Endothelial cell of umbilical vein (primary cell): ENCODE data around the gene MICB. TPM values are rescaled to one million over a fixed set of nuclear protein-coding genes. Genes with fewer than 3 reads are reported as not detected.

Experiments used
- BruUV-seq: library from RNA; stranded (reverse); fragments of 400-500 nt; replicated peaks from 2 replicates; lab custom pipeline; 2021; lab: Mats Ljungman, UMichigan
- CTCF ChIA-PET: fragments of 300-600, 350-600 bp; sonication (Branson Sonifier 250); formaldehyde crosslinking; loops from one replicate; lab custom pipeline; 2021; ENCODE audit warnings: antibody characterized with exemption, inconsistent platforms; lab: Charles Lee
- POLR2A ChIA-PET: fragments of 300-600, 350-600 bp; sonication (Branson Sonifier 250); formaldehyde crosslinking; loops from one replicate; lab custom pipeline; 2021; ENCODE audit warnings: antibody characterized with exemption, inconsistent platforms; lab: Charles Lee
- DNase-seq: peaks from one replicate; pipeline ENCODE4 v3.0.0-alpha.2; 2011; ENCODE audit warnings: low read depth, low spot score
- FAIRE-seq: peaks from 2 replicates; lab custom pipeline; 2011; peaks lifted over from hg19 to GRCh38; lab: Jason Lieb, UNC
- H2AFZ ChIP-seq: 2 replicates; pipeline ENCODE4 v1.6.0; 2012; ENCODE audit warnings: low read depth, low read length, control low read depth, inconsistent platforms
- H3K27ac ChIP-seq: 2 replicates; pipeline ENCODE4 v1.5.1; 2011; ENCODE audit warnings: low read depth, mild to moderate bottlenecking, control low read depth, low read length, moderate library complexity; ENCODE audit not compliant: insufficient read depth
- H3K27me3 ChIP-seq, 2 experiments: 2 replicates each; pipeline versions ENCODE4 v1.6.0 to v1.6.1; 2011; ENCODE audit warnings: low read length in 2 of 2, mixed read lengths in 1 of 2; ENCODE audit not compliant: control insufficient read depth in 2 of 2, insufficient read depth in 2 of 2
- H3K36me3 ChIP-seq, 2 experiments: 2 replicates in 1 of 2; 3 replicates in 1 of 2; pipeline ENCODE4 v1.5.1; 2011; ENCODE audit warnings: low read length in 2 of 2, mild to moderate bottlenecking in 1 of 2, moderate library complexity in 1 of 2; ENCODE audit not compliant: control insufficient read depth in 2 of 2, insufficient read depth in 2 of 2; ENCODE audit errors: extremely low read depth in 1 of 2
- H3K4me1 ChIP-seq: 3 replicates; pipeline ENCODE4 v1.5.1; 2011; ENCODE audit warnings: mild to moderate bottlenecking, low read length; ENCODE audit not compliant: control insufficient read depth, insufficient read depth; ENCODE audit errors: extremely low read depth
- H3K4me2 ChIP-seq: 2 replicates; pipeline ENCODE4 v1.6.1; 2011; ENCODE audit warnings: low read length, control low read depth, mixed read lengths; ENCODE audit not compliant: insufficient read depth
- H3K4me3 ChIP-seq, 3 experiments: fragments of 200-600 bp in 1 of 3; sonication (generic), shearing (Covaris generic) in 1 of 3; replicated peaks in 1 of 3; 2 replicates each; pipeline ENCODE4 v1.5.1; 2011 to 2016; ENCODE audit warnings: control low read depth in 3 of 3, low read length in 3 of 3, mild to moderate bottlenecking in 2 of 3, inconsistent platforms in 1 of 3, low read depth in 1 of 3, moderate library complexity in 1 of 3; ENCODE audit not compliant: insufficient read depth in 1 of 3
- H3K79me2 ChIP-seq: 2 replicates; pipeline ENCODE4 v1.6.0; 2012; ENCODE audit warnings: low read length, inconsistent platforms; ENCODE audit not compliant: control insufficient read depth, insufficient read depth
- H3K9ac ChIP-seq: replicated peaks from 2 replicates; pipeline ENCODE3; 2011; ENCODE audit warnings: low read length, control low read depth; ENCODE audit not compliant: insufficient read depth; ENCODE audit errors: extremely low read depth
- H3K9me1 ChIP-seq: replicated peaks from 3 replicates; pipeline ENCODE4 v1.6.0; 2011; ENCODE audit warnings: mild to moderate bottlenecking, low read length; ENCODE audit not compliant: control insufficient read depth, insufficient read depth; ENCODE audit errors: extremely low read depth
- H3K9me3 ChIP-seq: replicated peaks from 2 replicates; pipeline ENCODE4 v1.5.1; 2012; ENCODE audit warnings: low read length, inconsistent platforms; ENCODE audit not compliant: control insufficient read depth, insufficient read depth
- H4K20me1 ChIP-seq: replicated peaks from 2 replicates; pipeline ENCODE3; 2011; ENCODE audit warnings: mild to moderate bottlenecking, low read length; ENCODE audit not compliant: control insufficient read depth, insufficient read depth; ENCODE audit errors: extremely low read depth
- EZH2 ChIP-seq: IDR thresholded peaks from 2 replicates; pipeline ENCODE4 v1.6.1; 2012; ENCODE audit warnings: borderline replicate concordance, low read depth, mild to moderate bottlenecking, moderate library complexity, low read length, inconsistent platforms; ENCODE audit not compliant: severe bottlenecking
- FOS ChIP-seq: IDR thresholded peaks from 2 replicates; pipeline ENCODE4 v1.6.1; 2011; ENCODE audit warnings: mild to moderate bottlenecking, low read length, moderate library complexity, borderline replicate concordance; ENCODE audit not compliant: insufficient read depth
- GATA2 ChIP-seq: IDR thresholded peaks from 2 replicates; pipeline ENCODE4 v1.7.0; 2011; ENCODE audit warnings: low read depth, mild to moderate bottlenecking, moderate library complexity, mixed read lengths, low read length; ENCODE audit not compliant: insufficient read length, insufficient read depth
- JUN ChIP-seq: IDR thresholded peaks from 2 replicates; pipeline ENCODE4 v1.6.1; 2011; ENCODE audit warnings: borderline replicate concordance, low read depth; ENCODE audit not compliant: insufficient read length, insufficient read depth
- MYC ChIP-seq: IDR thresholded peaks from one replicate; pipeline ENCODE4 v1.6.1; 2011; ENCODE audit warnings: mild to moderate bottlenecking, low read depth, low read length
- POLR2A ChIP-seq: IDR thresholded peaks from 2 replicates; pipeline ENCODE4 v1.6.1; 2012; ENCODE audit warnings: low read depth, mild to moderate bottlenecking, control low read depth, low read length
- POLR2AphosphoS5 ChIP-seq: IDR thresholded peaks from 2 replicates; pipeline ENCODE4 v1.6.1; 2012; ENCODE audit warnings: low read depth, mild to moderate bottlenecking, control low read depth, low read length, moderate library complexity; ENCODE audit not compliant: insufficient read depth
- dilution Hi-C: fragments of 300-500 bp; cut with MboI; formaldehyde crosslinking; loops from one replicate; pipeline ENCODE4 v1.15.0; 2019; ENCODE audit warnings: low sequenced_read_pairs; ENCODE audit not compliant: extremely low pct_ligation_motif_present
- intact Hi-C: fragments of 100-400 bp; cut with micrococcal nuclease; formaldehyde crosslinking; loops from one replicate; pipeline ENCODE4 v1.10.0; 2022
- polyA plus RNA-seq, 4 experiments: library from polyadenylated mRNA; depleted of rRNA in 3 of 4; stranded (reverse) in 3 of 4; unstranded in 1 of 4; fragments of >200 nt; gene quantifications; 2 replicates each; pipeline versions ENCODE4 v1.2.1 to v1.2.3, GENCODE V29; 2011 to 2012; ENCODE audit warnings: missing spikeins in 1 of 4
- total RNA-seq: library from RNA; stranded (reverse); gene quantifications from 2 replicates; pipeline ENCODE4 v1.2.3, GENCODE V29; 2021
- TF ChIP-seq, protein P1 (sequence below), 2 donors: IDR thresholded peaks; 1 replicate in 1 of 2; 2 replicates in 1 of 2; pipeline ENCODE4 v1.5.1; 2011; ENCODE audit warnings: low read length in 2 of 2, mild to moderate bottlenecking in 2 of 2, moderate library complexity in 2 of 2, control low read depth in 1 of 2, inconsistent platforms in 1 of 2, low read depth in 1 of 2; ENCODE audit not compliant: insufficient read depth in 1 of 2; ENCODE audit errors: extremely low read depth in 1 of 2
- TF ChIP-seq, protein P2 (sequence below): IDR thresholded peaks from 2 replicates; pipeline ENCODE4 v1.6.1; 2011; ENCODE audit not compliant: insufficient read depth, insufficient read length

The MICB gene
- total and polyA plus RNA-seq, 2 donors (not counting 3 experiments of a cell fraction or from before 2014, with no cell fraction given) = 32.8 to 36.3 TPM

DNA sequence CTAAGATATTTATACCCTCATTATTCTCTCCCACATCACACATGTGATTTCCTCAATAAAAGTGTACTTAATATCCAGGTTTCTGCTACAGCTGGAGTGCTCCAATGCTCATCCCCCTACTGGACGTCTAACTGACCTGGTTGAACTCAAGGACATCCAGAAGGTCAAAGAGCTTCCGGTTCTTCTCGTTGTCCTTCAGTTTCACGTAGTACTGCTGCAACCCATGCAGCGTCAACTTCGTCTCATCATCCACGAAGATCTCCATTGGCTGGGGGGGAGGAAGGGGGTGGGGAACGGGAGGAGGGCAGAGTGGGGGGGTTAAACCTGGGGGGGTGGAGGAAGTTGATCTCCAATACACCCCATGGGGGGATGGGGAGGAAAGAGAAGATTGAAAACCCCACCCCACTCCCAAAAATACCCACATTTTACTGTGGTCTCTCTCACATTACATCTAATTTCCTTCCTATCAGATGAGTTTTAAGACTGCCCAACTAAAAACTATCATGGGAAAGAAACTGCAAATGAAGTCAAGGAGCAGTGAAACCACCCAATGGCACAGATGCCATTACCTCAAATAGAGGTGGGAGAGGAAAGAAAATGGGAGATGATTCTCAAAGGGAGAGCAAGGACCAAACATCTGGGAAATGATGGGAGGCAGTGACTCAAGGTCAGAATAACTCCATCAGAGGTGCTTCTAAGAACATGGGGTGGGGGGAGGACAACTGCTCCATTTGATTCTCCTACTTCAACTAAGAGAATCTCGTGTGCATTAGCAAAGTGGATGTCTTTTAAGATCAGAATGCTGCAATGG lies 34.9 kb downstream of the MICB start:
- no peak overlapping the region for H3K9ac ChIP-seq
- H3K4me2 ChIP-seq = no peak overlapping the region
- H3K4me1 ChIP-seq = no peaks in the 10 kb centered on the region
- intact Hi-C loops = no loop called here
- CTCF ChIA-PET = interaction anchor here (1.6 kb wide), 1 partner anchor 48 kb away, joined by 5 read pairs; no protein-coding TSS in a partner anchor
- H3K79me2 ChIP-seq = peaks cover 44% of the 10 kb centered on the region
- no peak for DNase-seq
- no peak overlapping the region for H2AFZ ChIP-seq
- H3K4me3 ChIP-seq = no peak overlapping the region
- no peaks in the 10 kb centered on the region for H3K9me3 ChIP-seq
- no peak for FAIRE-seq
- dilution Hi-C loops = no loop called here
- no peaks in the 10 kb centered on the region for H4K20me1 ChIP-seq
- peaks cover 42 to 58% of the 10 kb centered on the region in 2 experiments for H3K36me3 ChIP-seq
- POLR2A ChIA-PET = interaction anchor here (0.8 to 1.6 kb wide), 2 partner anchors 9 to 38 kb away, joined by 3 to 4 read pairs; partner anchors contain the start of gene DDX39B
- H3K9me1 ChIP-seq = no peaks in the 10 kb centered on the region
- H3K27ac ChIP-seq = no peak overlapping the region
- H3K27me3 ChIP-seq = no peaks in the 10 kb centered on the region
- no TSS peak for BruUV-seq
- TF ChIP-seq MYC (no peak), GATA2 (no peak), EZH2 (no peak), JUN (no peak), POLR2A (no peak), FOS (no peak), POLR2AphosphoS5 (no peak)
- TF ChIP-seq, protein P1, sequence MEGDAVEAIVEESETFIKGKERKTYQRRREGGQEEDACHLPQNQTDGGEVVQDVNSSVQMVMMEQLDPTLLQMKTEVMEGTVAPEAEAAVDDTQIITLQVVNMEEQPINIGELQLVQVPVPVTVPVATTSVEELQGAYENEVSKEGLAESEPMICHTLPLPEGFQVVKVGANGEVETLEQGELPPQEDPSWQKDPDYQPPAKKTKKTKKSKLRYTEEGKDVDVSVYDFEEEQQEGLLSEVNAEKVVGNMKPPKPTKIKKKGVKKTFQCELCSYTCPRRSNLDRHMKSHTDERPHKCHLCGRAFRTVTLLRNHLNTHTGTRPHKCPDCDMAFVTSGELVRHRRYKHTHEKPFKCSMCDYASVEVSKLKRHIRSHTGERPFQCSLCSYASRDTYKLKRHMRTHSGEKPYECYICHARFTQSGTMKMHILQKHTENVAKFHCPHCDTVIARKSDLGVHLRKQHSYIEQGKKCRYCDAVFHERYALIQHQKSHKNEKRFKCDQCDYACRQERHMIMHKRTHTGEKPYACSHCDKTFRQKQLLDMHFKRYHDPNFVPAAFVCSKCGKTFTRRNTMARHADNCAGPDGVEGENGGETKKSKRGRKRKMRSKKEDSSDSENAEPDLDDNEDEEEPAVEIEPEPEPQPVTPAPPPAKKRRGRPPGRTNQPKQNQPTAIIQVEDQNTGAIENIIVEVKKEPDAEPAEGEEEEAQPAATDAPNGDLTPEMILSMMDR (IDR thresholded peaks at IDR 0.05; ENCODE audit: extremely low read depth in 1 of 2, insufficient read depth in 1 of 2, low read depth in 1 of 2, low read length in 2 of 2) = no peak
- TF ChIP-seq, protein P2, sequence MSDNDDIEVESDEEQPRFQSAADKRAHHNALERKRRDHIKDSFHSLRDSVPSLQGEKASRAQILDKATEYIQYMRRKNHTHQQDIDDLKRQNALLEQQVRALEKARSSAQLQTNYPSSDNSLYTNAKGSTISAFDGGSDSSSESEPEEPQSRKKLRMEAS = no peak
